ENCODE results near the gene TBCD. TPM values are rescaled to one million over a fixed set of nuclear protein-coding genes. Genes with fewer than 3 reads are reported as not detected.

Gene TBCD
- total RNA-seq, 1 experiment from 2014 or later: 129 TPM

- Histone ChIP-seq H4K5ac (ENCODE audit: insufficient read length, low read depth, low read length) (no peak overlapping the region), H3K9me3 (ENCODE audit: control insufficient read depth, low read depth, low read length) (peaks cover 69% of the 10 kb centered on the region), H3K4me2 (ENCODE audit: insufficient read depth, insufficient read length, low read length) (no peak overlapping the region), H3K23ac (ENCODE audit: insufficient read length, low read depth, low read length) (no peak overlapping the region), H4K91ac (ENCODE audit: insufficient read length, low read depth, low read length) (no peak overlapping the region), H2BK20ac (ENCODE audit: low read depth, low read length, poor library complexity, severe bottlenecking) (no peak overlapping the region), H3T11ph (ENCODE audit: low read length) (no peak overlapping the region), H4K20me1 (ENCODE audit: control insufficient read depth, insufficient read depth, insufficient read length) (no peaks in the 10 kb centered on the region), H3K4ac (ENCODE audit: low read depth, low read length) (no peak overlapping the region), H4K8ac (replicated peaks; ENCODE audit: insufficient read length, low read depth, low read length) (no peak overlapping the region), H3K9ac (ENCODE audit: extremely low read depth, insufficient read length, low read length) (no peak overlapping the region), H3K18ac (ENCODE audit: insufficient read length, low read depth, low read length) (no peak overlapping the region), H2AK5ac (ENCODE audit: insufficient read length, low read length) (no peak overlapping the region), H2BK12ac (ENCODE audit: insufficient read length, low read depth, low read length) (no peak overlapping the region), H3K14ac (ENCODE audit: insufficient read depth, low read length) (no peak overlapping the region), H2AFZ (ENCODE audit: low read length) (no peak overlapping the region), H2BK120ac (ENCODE audit: low read depth, low read length, poor library complexity, severe bottlenecking) (no peak overlapping the region), H3K27me3 (ENCODE audit: insufficient read depth, low read length) (no peaks in the 10 kb centered on the region), H3K23me2 (ENCODE audit: insufficient read length, low read depth, low read length, poor library complexity, severe bottlenecking) (no peaks in the 10 kb centered on the region), H2BK15ac (ENCODE audit: low read depth, low read length) (no peak overlapping the region), H3K79me1 (ENCODE audit: insufficient read depth, low read depth, low read length, poor library complexity, severe bottlenecking) (no peaks in the 10 kb centered on the region), H2BK5ac (ENCODE audit: insufficient read length, low read length) (no peak overlapping the region), H3K79me2 (ENCODE audit: insufficient read depth, low read length) (no peaks in the 10 kb centered on the region), H3K4me1 (ENCODE audit: insufficient read depth, low read length) (no peaks in the 10 kb centered on the region), H3K27ac (ENCODE audit: insufficient read length, low read depth, low read length) (no peak overlapping the region), H3K56ac (ENCODE audit: insufficient read length, low read depth, low read length) (no peak overlapping the region)
- Mint-ChIP-seq H3K4me3 (no peak overlapping the region), H3K36me3 (ENCODE audit: insufficient read depth in 1 of 3, low read depth in 3 of 3) (peaks cover 81 to 93% (median 92%) of the 10 kb centered on the region in 3 experiments), H3K27ac (no peak overlapping the region), H3K27me3 (ENCODE audit: low read depth) (peaks cover 40% of the 10 kb centered on the region), H3K4me1 (no peaks in the 10 kb centered on the region), H3K9me3 (peaks cover 97 to 100% of the 10 kb centered on the region in 2 experiments)
- no peak for DNase-seq
- no peak for TF ChIP-seq CTCF (conservative IDR thresholded peaks at IDR 0.05)
- WGBS (ENCODE audit: extremely low coverage, insufficient read length, low lambda C conversion rate): no CpG with 5 or more reads among the region's 10 CpGs
These were observed 198.1 kb downstream of the TBCD start for GRCh38 chr17:82949984-82950383.
